22Rv1 (cell line): ENCODE results near the gene NOTCH1.
A peak's percentile ranks its signal among the peaks of the same experiment; 100 is the strongest.

Experiments
- H3K27ac ChIP-seq: fragments of 450-650 bp; 2 replicates; pipeline ENCODE4 v1.5.1; 2017
- ZFX ChIP-seq: fragments of 450-650 bp; IDR thresholded peaks from 2 replicates; pipeline ENCODE4 v1.6.1; 2017; ENCODE audit warnings: antibody characterized with exemption, borderline replicate concordance
- TF ChIP-seq, protein P1 (sequence below): fragments of 450-650 bp; IDR thresholded peaks from 2 replicates; pipeline ENCODE4 v1.5.1; 2017; ENCODE audit warnings: mild to moderate bottlenecking

The NOTCH1 gene

DNA sequence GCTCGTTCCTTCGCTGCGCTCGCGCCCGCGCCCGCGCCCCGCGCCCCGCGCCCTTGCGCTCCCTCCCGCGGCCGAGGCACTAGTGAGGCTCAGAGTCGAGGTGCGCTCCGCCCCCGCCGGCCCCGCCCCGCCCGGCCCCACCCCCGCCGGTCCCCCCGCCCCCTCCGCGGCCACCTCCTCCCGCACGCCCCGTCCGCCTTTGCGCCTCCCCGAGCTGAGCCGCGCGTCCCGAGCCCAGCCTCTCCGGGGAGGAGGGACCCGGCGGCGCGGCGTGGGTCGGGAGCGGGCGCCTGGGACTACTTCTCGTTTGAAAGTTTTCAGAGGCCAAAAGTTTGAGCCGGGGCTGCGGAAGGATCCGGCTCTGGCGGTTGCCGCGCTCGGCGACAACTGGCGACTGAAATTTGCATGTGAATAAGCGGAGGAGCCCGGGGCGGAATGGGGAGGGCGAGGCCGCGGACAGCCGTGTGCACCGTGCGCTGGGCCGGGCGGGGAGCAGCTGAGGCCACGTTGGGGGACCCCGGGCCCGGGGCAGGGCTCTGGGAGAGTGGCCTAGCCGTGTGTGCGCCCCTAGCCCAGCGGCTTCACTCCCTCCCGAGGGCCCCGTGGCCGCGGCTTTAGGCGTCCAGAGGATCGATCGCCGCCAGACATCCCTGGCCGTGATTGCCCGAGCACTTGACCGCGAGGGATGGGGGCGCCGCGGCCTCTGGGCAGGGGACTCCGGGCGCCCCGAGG is at the start of gene NOTCH1:
TSS of gene NOTCH1 (minus strand) at position 84 of the 732 bp plus-strand sequence. CDS start 262 bp downstream, outside the sequence.
- peak within 1 kb of the TSS; percentile 100 for H3K27ac ChIP-seq

DNA sequence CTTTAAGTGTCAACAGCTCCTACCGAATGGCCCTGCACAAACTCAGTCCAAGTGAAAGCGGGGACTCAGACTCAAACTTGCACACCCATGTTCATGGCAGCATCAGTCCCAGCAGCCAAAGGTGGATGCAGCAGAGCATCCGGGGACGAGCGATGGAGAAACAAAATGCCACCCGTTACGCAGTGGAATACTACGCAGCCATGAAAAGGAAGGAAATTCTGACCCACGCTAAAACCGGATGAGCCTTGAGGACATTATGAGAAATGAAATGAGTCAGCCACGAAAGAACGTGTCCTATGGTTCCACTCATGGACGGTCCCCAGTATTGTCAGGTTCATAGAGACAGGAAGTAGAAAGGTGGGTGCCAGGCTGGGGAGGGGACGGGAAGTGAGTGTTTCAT is 48.6 kb upstream of the NOTCH1 start:
- H3K27ac ChIP-seq, result no peak overlapping the region
- TF ChIP-seq, protein P1, sequence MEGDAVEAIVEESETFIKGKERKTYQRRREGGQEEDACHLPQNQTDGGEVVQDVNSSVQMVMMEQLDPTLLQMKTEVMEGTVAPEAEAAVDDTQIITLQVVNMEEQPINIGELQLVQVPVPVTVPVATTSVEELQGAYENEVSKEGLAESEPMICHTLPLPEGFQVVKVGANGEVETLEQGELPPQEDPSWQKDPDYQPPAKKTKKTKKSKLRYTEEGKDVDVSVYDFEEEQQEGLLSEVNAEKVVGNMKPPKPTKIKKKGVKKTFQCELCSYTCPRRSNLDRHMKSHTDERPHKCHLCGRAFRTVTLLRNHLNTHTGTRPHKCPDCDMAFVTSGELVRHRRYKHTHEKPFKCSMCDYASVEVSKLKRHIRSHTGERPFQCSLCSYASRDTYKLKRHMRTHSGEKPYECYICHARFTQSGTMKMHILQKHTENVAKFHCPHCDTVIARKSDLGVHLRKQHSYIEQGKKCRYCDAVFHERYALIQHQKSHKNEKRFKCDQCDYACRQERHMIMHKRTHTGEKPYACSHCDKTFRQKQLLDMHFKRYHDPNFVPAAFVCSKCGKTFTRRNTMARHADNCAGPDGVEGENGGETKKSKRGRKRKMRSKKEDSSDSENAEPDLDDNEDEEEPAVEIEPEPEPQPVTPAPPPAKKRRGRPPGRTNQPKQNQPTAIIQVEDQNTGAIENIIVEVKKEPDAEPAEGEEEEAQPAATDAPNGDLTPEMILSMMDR, result no peak
- TF ChIP-seq ZFX, result no peak

More for the DNA sequence above, at the start of gene NOTCH1:
- TF ChIP-seq, protein P1, result peak; percentile 12
- no peak for TF ChIP-seq ZFX

DNA sequence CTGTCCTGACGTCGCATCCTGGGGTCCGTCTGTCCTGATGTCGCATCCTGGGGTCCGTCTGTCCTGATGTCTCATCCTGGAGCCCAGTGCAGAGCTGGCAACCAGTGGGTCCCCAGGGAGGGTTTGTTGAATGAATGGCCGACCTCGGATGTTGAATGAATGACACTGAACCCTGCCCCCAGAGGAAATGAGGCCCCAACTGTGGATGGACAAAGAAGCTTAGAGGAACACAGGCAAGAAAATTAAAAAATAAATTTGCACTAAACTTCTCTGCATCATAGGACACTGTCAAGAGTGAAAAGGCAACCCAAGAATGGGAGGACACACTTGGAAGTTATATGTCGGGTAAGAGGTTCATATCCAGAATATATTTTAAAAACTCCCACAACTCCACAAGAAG is 47.7 kb upstream of the NOTCH1 start:
- H3K27ac ChIP-seq, result no peak overlapping the region
- TF ChIP-seq, protein P1, result no peak
- no peak for TF ChIP-seq ZFX

DNA sequence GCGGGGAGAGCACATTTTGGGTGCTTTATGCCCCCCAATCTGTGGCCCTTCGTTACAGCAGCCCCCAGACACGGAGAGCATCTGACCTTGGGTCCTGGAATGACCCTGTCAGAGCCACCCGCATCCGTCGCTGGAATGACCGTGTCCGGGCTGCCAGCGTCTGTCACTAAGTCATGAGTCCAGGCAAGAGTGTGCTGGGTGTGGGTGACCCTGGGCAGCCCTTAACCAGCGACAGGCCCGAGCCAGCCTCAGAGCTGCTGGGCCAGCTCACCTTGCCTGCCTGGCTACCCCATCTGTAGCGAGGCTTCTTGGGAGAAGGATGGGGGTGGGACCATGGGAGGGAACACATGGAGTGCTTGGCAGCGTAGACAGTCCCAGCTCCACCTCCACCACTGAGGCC is 46.8 kb upstream of the NOTCH1 start:
- no peak overlapping the region for H3K27ac ChIP-seq
- TF ChIP-seq ZFX, result no peak
- TF ChIP-seq, protein P1, result no peak

DNA sequence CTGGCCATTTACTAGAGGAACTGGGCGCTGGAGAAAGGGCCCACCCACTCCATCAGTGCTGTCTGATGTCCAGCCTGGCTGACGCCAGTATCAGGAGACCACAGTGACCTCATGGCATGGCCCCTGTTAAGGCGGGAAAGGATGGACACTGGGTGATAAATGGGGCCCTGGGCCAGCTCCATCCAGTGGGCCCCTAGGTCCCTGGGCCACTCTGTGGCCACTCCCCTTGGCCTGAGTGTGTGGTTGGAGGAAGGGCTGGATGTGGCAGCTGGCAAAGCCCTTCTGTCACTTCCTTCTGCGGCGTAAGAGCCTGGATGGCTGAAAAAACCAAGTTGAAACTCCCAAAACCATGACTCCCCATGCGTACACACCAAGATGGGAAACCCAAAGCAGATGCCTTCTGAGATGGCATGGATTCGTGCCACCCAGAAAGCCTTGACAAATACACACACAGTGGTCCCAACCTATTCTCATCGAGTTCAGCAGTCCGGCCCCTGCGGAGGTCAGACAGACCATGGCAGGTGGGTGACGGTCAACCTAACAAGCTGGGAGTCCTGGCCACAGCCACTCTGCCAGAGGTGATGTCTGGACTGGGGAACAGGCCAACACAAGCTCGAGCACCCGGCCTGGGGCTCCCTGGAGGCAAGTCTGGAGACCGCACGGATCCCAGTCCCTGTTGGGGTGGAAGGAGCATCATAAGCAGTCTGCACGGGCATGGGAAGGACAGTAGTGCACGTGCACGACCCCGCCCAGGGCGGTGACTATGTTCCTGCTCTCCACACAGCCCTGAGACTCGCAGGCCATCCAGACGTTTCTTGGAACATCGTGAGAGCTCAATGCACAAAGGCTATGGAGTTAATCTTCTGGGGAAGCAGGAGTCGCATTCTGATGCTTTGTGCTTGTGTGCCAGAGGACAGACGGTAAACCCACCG is 45.2 kb upstream of the NOTCH1 start:
- H3K27ac ChIP-seq, result no peak overlapping the region
- TF ChIP-seq ZFX, result no peak
- TF ChIP-seq, protein P1, result no peak

DNA sequence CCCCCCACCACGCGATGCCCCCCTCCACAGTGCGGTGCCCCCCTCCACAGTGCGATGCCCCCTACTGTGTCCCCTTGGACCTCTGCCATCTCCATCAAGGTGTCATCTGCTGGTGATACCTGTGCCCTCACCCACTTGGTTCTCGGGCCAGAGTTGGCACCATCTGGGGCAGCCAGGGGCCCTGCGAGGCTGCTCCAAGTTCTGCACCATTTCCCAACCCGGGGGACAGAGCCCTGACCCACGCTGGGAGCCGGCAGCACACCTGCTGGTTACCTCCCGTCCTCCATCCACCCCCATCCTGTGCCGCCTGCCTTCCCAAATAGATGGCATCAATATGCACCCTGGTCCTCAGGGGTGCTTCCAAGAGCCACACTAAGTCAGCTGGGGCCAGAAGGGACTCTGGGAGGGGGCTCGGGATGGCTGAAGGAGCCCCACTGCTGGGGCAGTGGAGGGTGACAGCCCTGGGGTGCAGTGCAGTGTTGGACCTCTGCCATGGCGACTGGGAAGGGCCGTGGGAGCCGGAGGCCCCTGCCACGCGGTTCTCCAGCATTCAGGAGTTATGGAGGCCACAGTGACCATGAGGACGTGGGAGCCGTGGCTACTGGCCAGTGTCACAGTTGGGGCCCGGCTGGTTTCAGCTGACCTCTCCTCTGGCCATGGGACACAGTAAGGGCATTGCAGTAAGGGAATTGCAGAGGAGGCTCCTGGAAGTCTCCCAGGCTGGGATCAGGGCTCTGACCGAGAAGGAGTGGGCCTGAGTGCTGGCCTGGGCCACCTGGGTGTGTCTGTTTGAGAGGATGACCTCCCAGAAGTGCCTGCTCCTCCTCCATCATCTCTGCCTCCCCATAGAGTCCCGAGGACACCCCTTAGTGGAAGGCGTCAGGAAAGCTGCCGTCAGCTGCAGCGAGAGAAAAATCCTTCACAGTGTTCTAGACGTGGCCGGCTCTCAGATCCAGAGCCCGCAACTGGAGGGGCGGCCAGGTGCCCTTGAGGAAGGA is 44.2 kb upstream of the NOTCH1 start:
- no peak overlapping the region for H3K27ac ChIP-seq
- TF ChIP-seq, protein P1, result no peak
- no peak for TF ChIP-seq ZFX
